Neuronal stem cell (in vitro differentiated cells): ENCODE results near the gene ZNF687.

ENCODE experiments used
- DNase-seq: peaks from one replicate; pipeline ENCODE4 v3.0.0-alpha.2; 2013; ENCODE audit warnings: low spot score
- H2AFZ ChIP-seq: one replicate; pipeline ENCODE4 v1.6.1; 2013; ENCODE audit warnings: mild to moderate bottlenecking, low read length, inconsistent platforms
- H2AK5ac ChIP-seq: 2 replicates; pipeline ENCODE4 v1.6.1; 2013; ENCODE audit warnings: low read depth, mild to moderate bottlenecking, inconsistent platforms, low read length, moderate library complexity, mixed read lengths
- H2BK120ac ChIP-seq: 2 replicates; pipeline ENCODE4 v1.6.1; 2013; ENCODE audit warnings: low read depth, mild to moderate bottlenecking, inconsistent platforms, low read length, moderate library complexity, mixed read lengths
- H2BK12ac ChIP-seq: one replicate; pipeline ENCODE4 v1.6.1; 2013; ENCODE audit warnings: low read length, inconsistent platforms
- H2BK15ac ChIP-seq: 2 replicates; pipeline ENCODE4 v1.6.1; 2013; ENCODE audit warnings: mild to moderate bottlenecking, low read length, inconsistent platforms, mixed read lengths
- H2BK5ac ChIP-seq: one replicate; pipeline ENCODE4 v1.6.1; 2013; ENCODE audit warnings: inconsistent platforms, mild to moderate bottlenecking, low read length, moderate library complexity
- H3K14ac ChIP-seq: one replicate; pipeline ENCODE4 v1.6.1; 2013; ENCODE audit warnings: low read length, inconsistent platforms
- H3K18ac ChIP-seq: 2 replicates; pipeline ENCODE4 v1.6.1; 2013; ENCODE audit warnings: low read length, inconsistent platforms
- H3K23ac ChIP-seq: 2 replicates; pipeline ENCODE4 v1.6.1; 2013; ENCODE audit warnings: low read depth, mild to moderate bottlenecking, mixed read lengths, low read length, inconsistent platforms; ENCODE audit not compliant: poor library complexity
- H3K27ac ChIP-seq: replicated peaks from 3 replicates; pipeline ENCODE4 v1.5.1; 2013; ENCODE audit warnings: low read length, inconsistent platforms
- H3K27me3 ChIP-seq, 3 experiments: 2 replicates each; pipeline ENCODE4 v1.6.1; 2013; ENCODE audit warnings: low read length in 3 of 3, mild to moderate bottlenecking in 2 of 3, inconsistent platforms in 1 of 3, low read depth in 1 of 3, mixed read lengths in 1 of 3, moderate library complexity in 1 of 3; ENCODE audit not compliant: control insufficient read depth in 3 of 3, insufficient read depth in 3 of 3
- H3K36me3 ChIP-seq, 2 donors: replicated peaks in 1 of 2; 2 replicates each; pipeline ENCODE4 v1.6.1; 2013; ENCODE audit warnings: low read length in 2 of 2; ENCODE audit not compliant: control insufficient read depth in 2 of 2, insufficient read depth in 2 of 2
- H3K4ac ChIP-seq: 2 replicates; pipeline ENCODE4 v1.6.1; 2013; ENCODE audit warnings: inconsistent platforms, mild to moderate bottlenecking, low read length, moderate library complexity
- H3K4me1 ChIP-seq, 2 donors: 1 replicate in 1 of 2; 2 replicates in 1 of 2; pipeline ENCODE4 v1.6.1; 2013; ENCODE audit warnings: low read length in 2 of 2, low read depth in 1 of 2; ENCODE audit not compliant: control insufficient read depth in 2 of 2, insufficient read depth in 1 of 2
- H3K4me2 ChIP-seq: one replicate; pipeline ENCODE4 v1.6.1; 2013; ENCODE audit warnings: mild to moderate bottlenecking, low read length, inconsistent platforms; ENCODE audit not compliant: insufficient read depth, poor library complexity, severe bottlenecking
- H3K4me3 ChIP-seq, 2 donors: 2 replicates each; pipeline ENCODE4 v1.5.1; 2013; ENCODE audit warnings: low read length in 2 of 2, mild to moderate bottlenecking in 2 of 2, inconsistent platforms in 1 of 2, moderate library complexity in 1 of 2
- H3K79me1 ChIP-seq: one replicate; pipeline ENCODE4 v1.6.1; 2013; ENCODE audit warnings: low read depth, mild to moderate bottlenecking, inconsistent platforms, low read length, moderate library complexity
- H3K9ac ChIP-seq: one replicate; pipeline ENCODE4 v1.6.1; 2013; ENCODE audit warnings: mild to moderate bottlenecking, low read depth, low read length, inconsistent platforms; ENCODE audit not compliant: poor library complexity
- H3K9me3 ChIP-seq, 2 donors: replicated peaks in 1 of 2; 2 replicates each; pipeline versions ENCODE3 to v1.6.1; 2013; ENCODE audit warnings: low read length in 2 of 2, mild to moderate bottlenecking in 2 of 2, inconsistent platforms in 1 of 2, low read depth in 1 of 2, mixed read lengths in 1 of 2, moderate library complexity in 1 of 2; ENCODE audit not compliant: control insufficient read depth in 2 of 2, insufficient read depth in 1 of 2
- H4K8ac ChIP-seq: one replicate; pipeline ENCODE4 v1.6.1; 2013; ENCODE audit warnings: low read depth, mild to moderate bottlenecking, inconsistent platforms, low read length, moderate library complexity
- H4K91ac ChIP-seq: one replicate; pipeline ENCODE4 v1.6.1; 2013; ENCODE audit warnings: low read length, low read depth, mild to moderate bottlenecking, inconsistent platforms; ENCODE audit not compliant: poor library complexity
- WGBS, 2 donors: extraction: QIAGEN DNeasy Blood & Tissue Kit; methylation state at CpG; one replicate each; pipeline ENCODE4 v1.1.7; 2013; ENCODE audit warnings: missing lambda C conversion rate in 2 of 2, mixed read lengths in 1 of 2; ENCODE audit not compliant: insufficient read length in 2 of 2, insufficient replicate concordance in 1 of 2; ENCODE audit errors: extremely low coverage in 2 of 2; 5-methylcytosine and 5-hydroxymethylcytosine counted together

The ZNF687 gene

DNA sequence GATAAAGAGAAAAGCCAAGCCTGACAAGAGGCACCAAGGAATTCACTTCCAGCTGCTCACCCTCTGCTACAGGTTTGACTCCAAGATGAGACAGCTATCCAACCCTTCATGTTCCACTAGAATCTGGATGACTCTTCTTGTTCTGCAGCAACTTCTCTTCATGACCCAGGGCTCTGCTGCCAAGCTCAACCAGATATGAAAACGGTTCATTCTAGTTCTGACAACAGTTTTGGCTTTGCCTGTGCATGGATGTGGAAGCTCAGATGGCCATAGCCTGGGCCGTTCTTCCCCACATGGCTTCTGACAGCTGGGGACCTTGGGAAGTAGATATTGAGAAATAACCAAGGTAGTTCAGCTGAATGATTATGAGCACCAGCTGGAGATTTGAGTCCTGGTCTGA is 31.4 kb downstream of the ZNF687 start:
- Histone ChIP-seq H3K27me3 (no peaks in the 10 kb centered on the region), H3K36me3 (peaks cover 19 to 83% of the 10 kb centered on the region in 2 donors), H3K9ac (no peak overlapping the region), H2BK5ac (no peak overlapping the region), H4K8ac (no peak overlapping the region), H2BK120ac (no peak overlapping the region), H2AK5ac (no peak overlapping the region), H3K23ac (no peak overlapping the region), H3K4me2 (no peak overlapping the region), H3K4ac (no peak overlapping the region), H2AFZ (no peak overlapping the region), H2BK15ac (no peak overlapping the region), H3K27ac (no peak overlapping the region), H3K9me3 (no peaks in the 10 kb centered on the region), H2BK12ac (no peak overlapping the region), H4K91ac (no peak overlapping the region), H3K14ac (no peak overlapping the region), H3K79me1 (no peaks in the 10 kb centered on the region), H3K4me3 (no peak overlapping the region), H3K4me1 (peaks cover 3 to 19% of the 10 kb centered on the region in 2 donors), H3K18ac (no peak overlapping the region)
- no peak for DNase-seq
- WGBS, 2 donors: no CpG with 5 or more reads among the region's 2 CpGs

DNA sequence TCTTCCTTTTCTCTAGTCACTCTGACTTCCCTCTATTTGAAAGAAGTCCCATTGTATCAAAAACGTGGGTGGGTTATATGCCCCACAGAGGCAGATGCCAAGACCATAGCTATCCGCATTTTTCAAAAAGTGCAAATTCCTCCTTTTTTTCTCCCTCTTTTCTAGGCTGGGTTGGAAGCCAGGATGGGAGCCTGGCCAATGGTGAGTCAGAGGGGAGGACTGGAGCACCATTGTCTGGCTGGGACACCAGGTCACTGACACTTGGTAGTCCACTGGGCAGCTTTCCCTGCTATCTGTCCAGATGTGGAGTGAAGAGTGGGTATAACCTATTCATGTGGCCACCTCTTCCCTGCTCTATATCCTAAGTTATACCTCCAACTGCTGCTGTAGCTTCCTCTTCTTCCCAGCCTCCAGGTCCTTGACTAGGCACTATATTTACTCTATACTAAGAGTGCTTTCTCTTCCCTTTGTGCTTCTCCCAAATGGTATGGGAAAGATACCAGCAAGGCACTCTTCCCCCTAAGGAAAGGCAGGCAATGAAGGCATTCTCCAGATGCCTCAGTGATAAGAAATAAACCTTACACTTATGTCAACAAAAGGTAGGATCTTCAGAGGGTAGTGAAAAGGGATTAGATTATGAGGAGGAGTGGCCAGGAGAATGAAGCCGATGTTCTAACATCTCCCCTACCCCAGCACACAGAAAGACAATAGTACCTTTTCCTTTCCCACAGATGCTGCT is 32.2 kb downstream of the ZNF687 start:
- H2AFZ ChIP-seq: no peak overlapping the region
- peaks cover 22 to 82% of the 10 kb centered on the region in 2 donors for H3K36me3 ChIP-seq
- no peak overlapping the region for H3K4me3 ChIP-seq
- H3K9me3 ChIP-seq: no peaks in the 10 kb centered on the region
- H3K27ac ChIP-seq: no peak overlapping the region
- no peak overlapping the region for H3K14ac ChIP-seq
- H3K9ac ChIP-seq: no peak overlapping the region
- no peak overlapping the region for H3K4ac ChIP-seq
- H3K23ac ChIP-seq: no peak overlapping the region
- no peak for DNase-seq
- no peak overlapping the region for H2AK5ac ChIP-seq
- H3K18ac ChIP-seq: no peak overlapping the region
- no peaks in the 10 kb centered on the region for H3K27me3 ChIP-seq
- H4K8ac ChIP-seq: no peak overlapping the region
- WGBS, 2 donors: no CpG with 5 or more reads among the region's 3 CpGs
- H4K91ac ChIP-seq: no peak overlapping the region
- H3K79me1 ChIP-seq: no peaks in the 10 kb centered on the region
- no peak overlapping the region for H3K4me2 ChIP-seq
- H2BK15ac ChIP-seq: no peak overlapping the region
- H2BK120ac ChIP-seq: no peak overlapping the region
- H3K4me1 ChIP-seq: peaks cover 3 to 13% of the 10 kb centered on the region in 2 donors
- no peak overlapping the region for H2BK5ac ChIP-seq
- no peak overlapping the region for H2BK12ac ChIP-seq

DNA sequence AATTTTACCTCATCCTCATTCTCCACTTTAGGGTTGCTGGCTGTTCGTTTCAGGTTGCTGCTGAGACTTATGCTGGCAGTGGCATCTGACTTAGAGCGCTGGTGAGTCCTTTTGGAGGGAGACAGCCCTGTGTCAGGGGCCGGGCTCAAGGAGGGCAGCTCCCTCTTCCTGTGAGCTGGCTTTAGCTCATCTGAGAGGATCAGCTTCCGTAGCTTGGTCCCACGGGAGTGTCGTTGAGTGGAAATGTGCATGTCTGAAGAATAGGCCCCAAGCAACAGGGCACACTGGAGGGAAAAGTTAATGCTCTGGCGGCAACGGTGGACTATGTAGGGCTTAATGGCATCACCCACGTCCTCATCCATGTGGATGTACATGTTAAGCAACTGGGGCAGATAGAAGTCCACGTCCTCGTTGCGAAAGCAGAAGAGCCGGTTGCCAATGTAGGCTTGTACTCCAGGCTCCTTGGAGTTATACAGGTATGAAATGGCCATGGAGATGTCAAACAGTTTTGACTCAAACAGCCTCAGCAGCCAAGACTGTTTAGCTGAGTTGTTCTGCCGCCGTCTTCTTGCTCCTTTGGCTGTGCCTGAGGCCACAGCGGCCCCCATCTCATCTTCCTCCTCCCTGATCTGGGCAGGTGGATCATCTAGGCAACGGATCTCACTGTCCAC is 33.6 kb downstream of the ZNF687 start:
- Histone ChIP-seq H2AK5ac (no peak overlapping the region), H4K8ac (no peak overlapping the region), H3K4ac (no peak overlapping the region), H2BK5ac (no peak overlapping the region), H3K27ac (no peak overlapping the region), H3K79me1 (no peaks in the 10 kb centered on the region), H2BK120ac (no peak overlapping the region), H2AFZ (no peak overlapping the region), H3K4me2 (no peak overlapping the region), H3K9me3 (no peaks in the 10 kb centered on the region), H2BK12ac (no peak overlapping the region), H3K9ac (peak overlapping the region; percentile 39), H3K27me3 (no peaks in the 10 kb centered on the region), H3K23ac (no peak overlapping the region), H3K14ac (no peak overlapping the region), H3K36me3 (peaks cover 22 to 79% of the 10 kb centered on the region in 2 donors), H2BK15ac (no peak overlapping the region), H4K91ac (no peak overlapping the region), H3K4me3 (peak overlapping the region in 1 of 2 donors; percentile 27), H3K4me1 (peaks cover 0 to 3% of the 10 kb centered on the region in 2 donors), H3K18ac (no peak overlapping the region)
- DNase-seq: no peak
- no CpG with 5 or more reads among the region's 17 CpGs for WGBS, 2 donors

DNA sequence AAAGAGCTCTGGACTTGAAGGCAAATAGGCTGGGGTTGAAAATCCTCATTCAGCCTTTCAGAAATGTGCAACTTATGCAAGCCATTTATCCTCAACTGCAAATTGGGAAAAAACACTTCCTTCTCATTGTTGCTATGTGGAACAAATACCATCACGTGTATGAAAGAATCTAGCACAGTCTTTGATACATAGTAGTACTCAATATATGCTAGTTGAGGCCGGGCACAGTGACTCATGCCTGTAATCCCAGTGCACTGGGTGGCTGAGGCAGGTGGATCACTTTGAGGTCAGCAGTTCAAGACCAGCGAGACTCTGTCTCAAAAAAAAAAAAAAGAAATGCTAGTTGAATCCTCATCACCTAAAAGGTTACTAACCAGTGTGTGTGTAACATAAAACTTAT is 36.9 kb downstream of the ZNF687 start:
- no peak for DNase-seq
- no peaks in the 10 kb centered on the region for H3K9me3 ChIP-seq
- no peak overlapping the region for H2AK5ac ChIP-seq
- H3K4ac ChIP-seq: no peak overlapping the region
- H3K27ac ChIP-seq: no peak overlapping the region
- no peak overlapping the region for H3K4me2 ChIP-seq
- no peak overlapping the region for H3K23ac ChIP-seq
- H2AFZ ChIP-seq: no peak overlapping the region
- no peaks in the 10 kb centered on the region for H3K79me1 ChIP-seq
- no peak overlapping the region for H2BK120ac ChIP-seq
- H3K4me3 ChIP-seq: no peak overlapping the region
- no peak overlapping the region for H4K91ac ChIP-seq
- H3K18ac ChIP-seq: no peak overlapping the region
- H3K9ac ChIP-seq: no peak overlapping the region
- no peaks in the 10 kb centered on the region for H3K4me1 ChIP-seq
- H2BK12ac ChIP-seq: no peak overlapping the region
- no peak overlapping the region for H2BK5ac ChIP-seq
- no peaks in the 10 kb centered on the region for H3K27me3 ChIP-seq
- no peak overlapping the region for H3K14ac ChIP-seq
- no peak overlapping the region for H4K8ac ChIP-seq
- H3K36me3 ChIP-seq: peaks cover 16 to 69% of the 10 kb centered on the region in 2 donors
- WGBS, 2 donors: no CpG with 5 or more reads among the region's 3 CpGs
- no peak overlapping the region for H2BK15ac ChIP-seq
